ENCODE results near the gene RUBCN.
"Not testable (repeated sequence)": the region's sequence is repeated elsewhere in the genome, so short reads cannot be mapped to it uniquely, and the experiment has no call there.

The RUBCN gene

GRCh38 chr3:197675563-197675860 lies 61.2 kb downstream of the RUBCN start:
- H3K27me3 ChIP-seq (ENCODE audit: control insufficient read depth in 1 of 2, insufficient read depth in 2 of 2, low read length in 2 of 2) = no peaks in the 10 kb centered on the region
- H3K4me1 ChIP-seq (ENCODE audit: control insufficient read depth in 1 of 2, insufficient read depth in 2 of 2, low read length in 2 of 2) = peaks cover 3 to 6% of the 10 kb centered on the region in 2 donors
- no peaks in the 10 kb centered on the region for H3K9me3 ChIP-seq (ENCODE audit: control insufficient read depth in 1 of 2, low read length in 2 of 2)
- H3K9ac ChIP-seq (ENCODE audit: low read depth in 1 of 2, low read length in 2 of 2) = no peak overlapping the region
- no peak overlapping the region for H3K4me3 ChIP-seq (ENCODE audit: low read depth in 1 of 2, low read length in 2 of 2)
- peaks cover 11 to 66% of the 10 kb centered on the region in 2 donors for H3K36me3 ChIP-seq (ENCODE audit: control insufficient read depth in 1 of 2, insufficient read depth in 2 of 2, low read length in 2 of 2)
- H3K27ac ChIP-seq (ENCODE audit: low read depth, low read length) = no peak overlapping the region

- no peak overlapping the region for H3K27ac ChIP-seq (ENCODE audit: low read depth, low read length)
- peaks cover 3 to 6% of the 10 kb centered on the region in 2 donors for H3K4me1 ChIP-seq (ENCODE audit: control insufficient read depth in 1 of 2, insufficient read depth in 2 of 2, low read length in 2 of 2)
- peaks cover 11 to 62% of the 10 kb centered on the region in 2 donors for H3K36me3 ChIP-seq (ENCODE audit: control insufficient read depth in 1 of 2, insufficient read depth in 2 of 2, low read length in 2 of 2)
Measured at GRCh38 chr3:197674741-197675562, 61.8 kb downstream of the RUBCN start.

GRCh38 chr3:197673170-197673569 lies 63.5 kb downstream of the RUBCN start:
- H3K27me3 ChIP-seq (ENCODE audit: control insufficient read depth in 1 of 2, insufficient read depth in 2 of 2, low read length in 2 of 2) = no peaks in the 10 kb centered on the region
- no peak overlapping the region for H3K27ac ChIP-seq (ENCODE audit: low read depth, low read length)
- no peak overlapping the region for H3K9ac ChIP-seq (ENCODE audit: low read depth in 1 of 2, low read length in 2 of 2)
- peaks cover 11 to 61% of the 10 kb centered on the region in 2 donors for H3K36me3 ChIP-seq (ENCODE audit: control insufficient read depth in 1 of 2, insufficient read depth in 2 of 2, low read length in 2 of 2)
- H3K9me3 ChIP-seq (ENCODE audit: control insufficient read depth in 1 of 2, low read length in 2 of 2) = no peaks in the 10 kb centered on the region
- H3K4me1 ChIP-seq (ENCODE audit: control insufficient read depth in 1 of 2, insufficient read depth in 2 of 2, low read length in 2 of 2) = peaks cover 3 to 6% of the 10 kb centered on the region in 2 donors
- no peak overlapping the region for H3K4me3 ChIP-seq (ENCODE audit: low read depth in 1 of 2, low read length in 2 of 2)

More at GRCh38 chr3:197674741-197675562, 61.8 kb downstream of the RUBCN start:
- Histone ChIP-seq H3K9me3 (ENCODE audit: control insufficient read depth in 1 of 2, low read length in 2 of 2) (no peaks in the 10 kb centered on the region), H3K9ac (ENCODE audit: low read depth in 1 of 2, low read length in 2 of 2) (no peak overlapping the region), H3K4me3 (ENCODE audit: low read depth in 1 of 2, low read length in 2 of 2) (no peak overlapping the region), H3K27me3 (ENCODE audit: control insufficient read depth in 1 of 2, insufficient read depth in 2 of 2, low read length in 2 of 2) (no peaks in the 10 kb centered on the region)

- Histone ChIP-seq H3K27me3 (ENCODE audit: control insufficient read depth in 1 of 2, insufficient read depth in 2 of 2, low read length in 2 of 2) (no peaks in the 10 kb centered on the region), H3K4me1 (ENCODE audit: control insufficient read depth in 1 of 2, insufficient read depth in 2 of 2, low read length in 2 of 2) (peaks cover 3 to 4% of the 10 kb centered on the region in 2 donors), H3K36me3 (ENCODE audit: control insufficient read depth in 1 of 2, insufficient read depth in 2 of 2, low read length in 2 of 2) (peaks cover 3 to 38% of the 10 kb centered on the region in 2 donors), H3K9ac (ENCODE audit: low read depth in 1 of 2, low read length in 2 of 2) (no peak overlapping the region), H3K4me3 (ENCODE audit: low read depth in 1 of 2, low read length in 2 of 2) (no peak overlapping the region), H3K27ac (ENCODE audit: low read depth, low read length) (no peak overlapping the region), H3K9me3 (ENCODE audit: control insufficient read depth in 1 of 2, low read length in 2 of 2) (no peaks in the 10 kb centered on the region)
Measured at GRCh38 chr3:197670361-197670760, 66.3 kb downstream of the RUBCN start.

- Histone ChIP-seq H3K27me3 (ENCODE audit: control insufficient read depth in 1 of 2, insufficient read depth in 2 of 2, low read length in 2 of 2) (no peaks in the 10 kb centered on the region), H3K4me3 (ENCODE audit: low read depth in 1 of 2, low read length in 2 of 2) (no peak overlapping the region), H3K27ac (ENCODE audit: low read depth, low read length) (no peak overlapping the region), H3K36me3 (ENCODE audit: control insufficient read depth in 1 of 2, insufficient read depth in 2 of 2, low read length in 2 of 2) (peaks cover 0 to 17% of the 10 kb centered on the region in 2 donors), H3K9ac (ENCODE audit: low read depth in 1 of 2, low read length in 2 of 2) (no peak overlapping the region), H3K9me3 (ENCODE audit: control insufficient read depth in 1 of 2, low read length in 2 of 2) (no peaks in the 10 kb centered on the region), H3K4me1 (ENCODE audit: control insufficient read depth in 1 of 2, insufficient read depth in 2 of 2, low read length in 2 of 2) (peaks cover 0 to 4% of the 10 kb centered on the region in 2 donors)
Measured at GRCh38 chr3:197667968-197668367, 68.7 kb downstream of the RUBCN start.

- H3K27ac ChIP-seq (ENCODE audit: low read depth, low read length); H3K9ac ChIP-seq (ENCODE audit: low read depth in 1 of 2, low read length in 2 of 2); H3K27me3 ChIP-seq (ENCODE audit: control insufficient read depth in 1 of 2, insufficient read depth in 2 of 2, low read length in 2 of 2); H3K9me3 ChIP-seq (ENCODE audit: control insufficient read depth in 1 of 2, low read length in 2 of 2); H3K4me1 ChIP-seq (ENCODE audit: control insufficient read depth in 1 of 2, insufficient read depth in 2 of 2, low read length in 2 of 2); H3K4me3 ChIP-seq (ENCODE audit: low read depth in 1 of 2, low read length in 2 of 2): not testable (repeated sequence)
- H3K36me3 ChIP-seq (ENCODE audit: control insufficient read depth in 1 of 2, insufficient read depth in 2 of 2, low read length in 2 of 2) = peaks cover 0 to 14% of the 10 kb centered on the region in 2 donors
Measured at GRCh38 chr3:197667293-197667692, 69.4 kb downstream of the RUBCN start.

GRCh38 chr3:197666221-197666842 lies 70.4 kb downstream of the RUBCN start:
- not testable (repeated sequence) for H3K27ac ChIP-seq (ENCODE audit: low read depth, low read length); H3K4me3 ChIP-seq (ENCODE audit: low read depth in 1 of 2, low read length in 2 of 2); H3K4me1 ChIP-seq (ENCODE audit: control insufficient read depth in 1 of 2, insufficient read depth in 2 of 2, low read length in 2 of 2); H3K27me3 ChIP-seq (ENCODE audit: control insufficient read depth in 1 of 2, insufficient read depth in 2 of 2, low read length in 2 of 2); H3K9me3 ChIP-seq (ENCODE audit: control insufficient read depth in 1 of 2, low read length in 2 of 2); H3K9ac ChIP-seq (ENCODE audit: low read depth in 1 of 2, low read length in 2 of 2); H3K36me3 ChIP-seq (ENCODE audit: control insufficient read depth in 1 of 2, insufficient read depth in 2 of 2, low read length in 2 of 2)

GRCh38 chr3:197665549-197665948 lies 71.2 kb downstream of the RUBCN start:
- H3K4me1 ChIP-seq (ENCODE audit: control insufficient read depth in 1 of 2, insufficient read depth in 2 of 2, low read length in 2 of 2); H3K9me3 ChIP-seq (ENCODE audit: control insufficient read depth in 1 of 2, low read length in 2 of 2); H3K27me3 ChIP-seq (ENCODE audit: control insufficient read depth in 1 of 2, insufficient read depth in 2 of 2, low read length in 2 of 2); H3K36me3 ChIP-seq (ENCODE audit: control insufficient read depth in 1 of 2, insufficient read depth in 2 of 2, low read length in 2 of 2); H3K9ac ChIP-seq (ENCODE audit: low read depth in 1 of 2, low read length in 2 of 2); H3K27ac ChIP-seq (ENCODE audit: low read depth, low read length); H3K4me3 ChIP-seq (ENCODE audit: low read depth in 1 of 2, low read length in 2 of 2): not testable (repeated sequence)

GRCh38 chr3:197665142-197665491 lies 71.6 kb downstream of the RUBCN start:
- H3K9me3 ChIP-seq (ENCODE audit: control insufficient read depth in 1 of 2, low read length in 2 of 2); H3K27me3 ChIP-seq (ENCODE audit: control insufficient read depth in 1 of 2, insufficient read depth in 2 of 2, low read length in 2 of 2); H3K9ac ChIP-seq (ENCODE audit: low read depth in 1 of 2, low read length in 2 of 2); H3K27ac ChIP-seq (ENCODE audit: low read depth, low read length); H3K36me3 ChIP-seq (ENCODE audit: control insufficient read depth in 1 of 2, insufficient read depth in 2 of 2, low read length in 2 of 2); H3K4me1 ChIP-seq (ENCODE audit: control insufficient read depth in 1 of 2, insufficient read depth in 2 of 2, low read length in 2 of 2): not testable (repeated sequence)
- H3K4me3 ChIP-seq (ENCODE audit: low read depth in 1 of 2, low read length in 2 of 2) = peak overlapping the region in 1 of 2 donors; percentile 45

GRCh38 chr3:197664414-197665141 lies 72.1 kb downstream of the RUBCN start:
- H3K9me3 ChIP-seq (ENCODE audit: control insufficient read depth in 1 of 2, low read length in 2 of 2); H3K9ac ChIP-seq (ENCODE audit: low read depth in 1 of 2, low read length in 2 of 2); H3K36me3 ChIP-seq (ENCODE audit: control insufficient read depth in 1 of 2, insufficient read depth in 2 of 2, low read length in 2 of 2); H3K27ac ChIP-seq (ENCODE audit: low read depth, low read length); H3K4me1 ChIP-seq (ENCODE audit: control insufficient read depth in 1 of 2, insufficient read depth in 2 of 2, low read length in 2 of 2); H3K27me3 ChIP-seq (ENCODE audit: control insufficient read depth in 1 of 2, insufficient read depth in 2 of 2, low read length in 2 of 2): not testable (repeated sequence)
- peak overlapping the region in 1 of 2 donors; percentile 45 for H3K4me3 ChIP-seq (ENCODE audit: low read depth in 1 of 2, low read length in 2 of 2)
